B cell (primary cell): ENCODE measurements around the gene CELF2. TPM values are rescaled to one million over a fixed set of nuclear protein-coding genes. Genes with fewer than 3 reads are reported as not detected.

Experiments
- ATAC-seq: fragments of 200-7000 bp; cut with Tn5 transposase; one replicate; pipeline ENCODE4 v1.10.0; 2021; ENCODE audit warnings: low read depth, mild to moderate bottlenecking, moderate number of reproducible peaks, moderate library complexity
- CTCF ChIA-PET: fragments of 350-600 bp; sonication (Branson Sonifier 250); formaldehyde crosslinking; loops from one replicate; lab custom pipeline; 2021; ENCODE audit warnings: antibody characterized with exemption, inconsistent platforms; lab: Charles Lee
- POLR2A ChIA-PET: fragments of 350-600 bp; sonication (Branson Sonifier 250); formaldehyde crosslinking; loops from one replicate; lab custom pipeline; 2021; ENCODE audit warnings: antibody characterized with exemption; lab: Charles Lee
- DNase-seq: peaks from one replicate; pipeline ENCODE4 v3.0.0; 2013
- H2AFZ ChIP-seq: 2 replicates; pipeline ENCODE4 v1.6.1; 2012; ENCODE audit warnings: mild to moderate bottlenecking, low read depth, low read length; ENCODE audit not compliant: insufficient read depth, poor library complexity, severe bottlenecking
- H3K27ac ChIP-seq, 2 donors: 1 replicate in 1 of 2; 2 replicates in 1 of 2; pipeline ENCODE4 v1.5.1; 2012 to 2013; ENCODE audit warnings: low read length in 2 of 2, mild to moderate bottlenecking in 2 of 2, moderate library complexity in 1 of 2
- H3K27me3 ChIP-seq, 4 experiments: fragments of 200-600 bp in 1 of 4; sonication (generic) in 1 of 4; replicated peaks in 1 of 4; 1 replicate in 2 of 4; 2 replicates in 2 of 4; pipeline versions ENCODE4 v1.6.1 to v1.7.0; 2013 to 2016; ENCODE audit warnings: low read length in 3 of 4, mild to moderate bottlenecking in 2 of 4, mixed read lengths in 1 of 4, moderate library complexity in 1 of 4; ENCODE audit not compliant: insufficient read depth in 4 of 4, control insufficient read depth in 3 of 4; ENCODE audit errors: control extremely low read depth in 1 of 4
- H3K36me3 ChIP-seq, 2 experiments: replicated peaks in 1 of 2; 1 replicate in 1 of 2; 2 replicates in 1 of 2; pipeline versions ENCODE4 v1.6.1 to v1.7.1; 2013; ENCODE audit warnings: low read length in 1 of 2; ENCODE audit not compliant: insufficient read depth in 2 of 2, control insufficient read depth in 1 of 2; ENCODE audit errors: control extremely low read depth in 1 of 2, extremely low read depth in 1 of 2
- H3K4me1 ChIP-seq, 2 donors: fragments of 200-600 bp in 1 of 2; sonication (generic) in 1 of 2; 1 replicate in 1 of 2; 2 replicates in 1 of 2; pipeline versions ENCODE4 v1.5.1 to v1.6.1; 2013 to 2017; ENCODE audit warnings: low read length in 2 of 2; ENCODE audit not compliant: control insufficient read depth in 2 of 2, insufficient read depth in 2 of 2
- H3K4me2 ChIP-seq: replicated peaks from 2 replicates; pipeline ENCODE3; 2012; ENCODE audit warnings: mild to moderate bottlenecking, low read depth, low read length; ENCODE audit not compliant: poor library complexity, severe bottlenecking
- H3K4me3 ChIP-seq, 5 experiments: fragments of 200-600 bp in 1 of 5; sonication (generic) in 1 of 5; 1 replicate in 3 of 5; 2 replicates in 2 of 5; pipeline versions ENCODE4 v1.5.1 to v1.7.0; 2011 to 2016; ENCODE audit warnings: low read length in 4 of 5, mild to moderate bottlenecking in 4 of 5, low read depth in 2 of 5, control low read depth in 1 of 5, moderate library complexity in 1 of 5; ENCODE audit not compliant: insufficient read depth in 1 of 5; ENCODE audit errors: control extremely low read depth in 1 of 5, extremely low read depth in 1 of 5
- H3K79me2 ChIP-seq: fragments of 200-600 bp; sonication (generic); one replicate; pipeline ENCODE4 v1.6.0; 2016; ENCODE audit warnings: low read length; ENCODE audit not compliant: control insufficient read depth, insufficient read depth
- H3K9ac ChIP-seq: fragments of 200-600 bp; sonication (generic); 2 replicates; pipeline ENCODE4 v1.6.1; 2017; ENCODE audit warnings: mild to moderate bottlenecking, low read length, moderate library complexity
- H3K9me3 ChIP-seq, 3 donors: one replicate each; pipeline versions ENCODE4 v1.6.1 to v1.7.1; 2013; ENCODE audit warnings: low read length in 2 of 3; ENCODE audit not compliant: control insufficient read depth in 2 of 3, insufficient read depth in 1 of 3; ENCODE audit errors: control extremely low read depth in 1 of 3
- H4K20me1 ChIP-seq: 2 replicates; pipeline ENCODE4 v1.6.0; 2012; ENCODE audit warnings: mild to moderate bottlenecking, low read length; ENCODE audit not compliant: insufficient read depth, control insufficient read depth, poor library complexity, severe bottlenecking
- H3K27ac Mint-ChIP-seq: one replicate; pipeline ENCODE4 v1.8.0; 2021; ENCODE audit warnings: mixed read lengths
- H3K27me3 Mint-ChIP-seq: one replicate; pipeline ENCODE4 v1.8.0; 2021; ENCODE audit warnings: mixed read lengths
- H3K4me1 Mint-ChIP-seq: one replicate; pipeline ENCODE4 v1.8.0; 2021; ENCODE audit warnings: mixed read lengths
- H3K4me3 Mint-ChIP-seq: one replicate; pipeline ENCODE4 v1.8.0; 2021; ENCODE audit warnings: mixed read lengths
- H3K9me3 Mint-ChIP-seq: one replicate; pipeline ENCODE4 v1.8.0; 2022; ENCODE audit warnings: mixed read lengths; ENCODE audit not compliant: insufficient read depth
- EZH2 ChIP-seq: IDR thresholded peaks from 2 replicates; pipeline ENCODE4 v1.6.1; 2012; ENCODE audit warnings: borderline replicate concordance, low read depth, mild to moderate bottlenecking, moderate library complexity, low read length; ENCODE audit not compliant: insufficient read depth, poor library complexity, severe bottlenecking
- WGBS: methylation state at CpG from one replicate; pipeline ENCODE4 v1.1.5; 2013; ENCODE audit warnings: missing lambda C conversion rate; ENCODE audit not compliant: insufficient coverage; 5-methylcytosine and 5-hydroxymethylcytosine counted together
- intact Hi-C: fragments of 100-400 bp; cut with micrococcal nuclease; formaldehyde crosslinking; loops from one replicate; pipeline ENCODE4 v1.10.0; 2022
- polyA plus RNA-seq: library from polyadenylated mRNA; depleted of rRNA; stranded (reverse); fragments of >200 nt; gene quantifications from 2 replicates; pipeline ENCODE4 v1.2.3, GENCODE V29; 2012
- total RNA-seq, 2 donors: library from RNA; stranded (reverse); fragments of 120-200 nt in 1 of 2; gene quantifications; 1 replicate in 1 of 2; 2 replicates in 1 of 2; pipeline versions ENCODE4 v1.2.3 to v1.2.4, GENCODE V29; 2013 to 2022
- TF ChIP-seq, protein P1 (sequence below): fragments of 200-600 bp; IDR thresholded peaks from one replicate; pipeline ENCODE4 v1.8.0; 2022; ENCODE audit warnings: antibody characterized with exemption, mild to moderate bottlenecking

The CELF2 gene
- total and polyA plus RNA-seq, 2 donors (not counting 1 experiment from before 2014, with no cell fraction given): 59.5 to 112 TPM

DNA sequence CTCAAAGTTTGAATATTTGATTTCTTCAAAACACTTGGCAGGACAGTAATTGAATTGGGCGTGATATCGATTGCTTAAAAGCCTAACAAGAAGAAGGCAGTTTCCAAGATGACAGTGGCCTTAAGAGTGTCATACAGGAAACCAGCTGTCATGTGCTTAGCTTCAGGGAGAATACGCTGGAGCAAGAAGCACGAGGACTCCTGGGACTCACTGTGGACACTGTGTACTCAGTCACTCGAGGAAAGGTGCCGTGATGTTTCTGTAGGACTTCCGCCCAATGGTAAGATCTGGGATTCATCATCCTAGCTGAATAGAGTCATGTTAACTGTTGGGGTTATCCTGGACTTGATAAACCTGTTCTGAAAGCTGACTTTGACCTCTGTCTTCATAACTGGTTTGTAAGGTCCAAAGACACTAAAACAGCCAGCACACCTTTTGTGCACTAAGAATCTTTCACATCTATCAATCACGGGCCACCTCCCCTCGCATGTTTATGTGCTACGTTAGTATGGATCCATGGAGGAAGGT, 113.5 kb downstream of the CELF2 start:
- no peaks in the 10 kb centered on the region for H4K20me1 ChIP-seq
- H2AFZ ChIP-seq: no peak overlapping the region
- DNase-seq (no peak), ATAC-seq (no peak)
- no peak overlapping the region for H3K4me3 Mint-ChIP-seq
- H3K9me3 ChIP-seq: no peaks in the 10 kb centered on the region
- no peaks in the 10 kb centered on the region for H3K79me2 ChIP-seq
- H3K4me1 Mint-ChIP-seq: no peaks in the 10 kb centered on the region
- no peaks in the 10 kb centered on the region for H3K36me3 ChIP-seq
- ChIA-PET POLR2A (no interaction called here), CTCF (interaction anchor here (0.5 kb wide), 1 partner anchor 30 kb away, joined by 3 read pairs; no protein-coding TSS in a partner anchor)
- no peaks in the 10 kb centered on the region for H3K9me3 Mint-ChIP-seq
- no peak overlapping the region for H3K27ac Mint-ChIP-seq
- TF ChIP-seq, protein P1, sequence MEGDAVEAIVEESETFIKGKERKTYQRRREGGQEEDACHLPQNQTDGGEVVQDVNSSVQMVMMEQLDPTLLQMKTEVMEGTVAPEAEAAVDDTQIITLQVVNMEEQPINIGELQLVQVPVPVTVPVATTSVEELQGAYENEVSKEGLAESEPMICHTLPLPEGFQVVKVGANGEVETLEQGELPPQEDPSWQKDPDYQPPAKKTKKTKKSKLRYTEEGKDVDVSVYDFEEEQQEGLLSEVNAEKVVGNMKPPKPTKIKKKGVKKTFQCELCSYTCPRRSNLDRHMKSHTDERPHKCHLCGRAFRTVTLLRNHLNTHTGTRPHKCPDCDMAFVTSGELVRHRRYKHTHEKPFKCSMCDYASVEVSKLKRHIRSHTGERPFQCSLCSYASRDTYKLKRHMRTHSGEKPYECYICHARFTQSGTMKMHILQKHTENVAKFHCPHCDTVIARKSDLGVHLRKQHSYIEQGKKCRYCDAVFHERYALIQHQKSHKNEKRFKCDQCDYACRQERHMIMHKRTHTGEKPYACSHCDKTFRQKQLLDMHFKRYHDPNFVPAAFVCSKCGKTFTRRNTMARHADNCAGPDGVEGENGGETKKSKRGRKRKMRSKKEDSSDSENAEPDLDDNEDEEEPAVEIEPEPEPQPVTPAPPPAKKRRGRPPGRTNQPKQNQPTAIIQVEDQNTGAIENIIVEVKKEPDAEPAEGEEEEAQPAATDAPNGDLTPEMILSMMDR: no peak
- TF ChIP-seq EZH2: no peak
- no peak overlapping the region for H3K9ac ChIP-seq
- no peak overlapping the region for H3K27ac ChIP-seq
- H3K4me2 ChIP-seq: no peak overlapping the region
- H3K27me3 ChIP-seq: no peaks in the 10 kb centered on the region
- no peak overlapping the region for H3K4me3 ChIP-seq
- no peaks in the 10 kb centered on the region for H3K4me1 ChIP-seq
- intact Hi-C loops: no loop called here
- H3K27me3 Mint-ChIP-seq: peaks cover 2% of the 10 kb centered on the region
- 86% methylated on average over 6 of the region's 10 CpGs for WGBS

DNA sequence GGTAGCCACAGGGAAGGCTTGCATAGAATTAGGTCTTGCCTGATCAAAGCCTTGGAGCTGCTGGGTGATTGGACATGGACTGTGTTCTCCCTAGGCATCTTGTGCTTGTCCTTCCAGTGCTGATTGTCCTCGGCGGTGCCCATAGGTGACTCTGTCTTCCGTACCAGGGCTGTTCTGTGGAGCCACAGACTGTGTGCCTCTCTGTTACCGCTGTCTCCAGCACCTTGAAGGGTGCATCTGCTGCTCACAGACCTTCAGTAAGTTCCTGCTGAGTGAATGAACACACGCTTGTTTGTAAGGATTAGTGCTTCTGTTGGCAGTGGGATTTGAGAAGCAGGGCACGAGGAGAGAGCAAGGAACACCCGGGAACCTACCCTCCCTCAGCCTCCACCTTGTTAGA, 116.7 kb downstream of the CELF2 start:
- H3K27ac ChIP-seq: no peak overlapping the region
- ChIA-PET CTCF (no interaction called here), POLR2A (no interaction called here)
- Mint-ChIP-seq H3K27me3 (peaks cover 2% of the 10 kb centered on the region), H3K9me3 (no peaks in the 10 kb centered on the region), H3K4me1 (no peaks in the 10 kb centered on the region), H3K27ac (no peak overlapping the region), H3K4me3 (no peak overlapping the region)
- H3K9ac ChIP-seq: no peak overlapping the region
- H3K36me3 ChIP-seq: no peaks in the 10 kb centered on the region
- intact Hi-C loops: no loop called here
- H3K9me3 ChIP-seq: no peaks in the 10 kb centered on the region
- H3K27me3 ChIP-seq: no peaks in the 10 kb centered on the region
- H3K4me3 ChIP-seq: no peak overlapping the region
- no peaks in the 10 kb centered on the region for H4K20me1 ChIP-seq
- no peak for TF ChIP-seq EZH2
- TF ChIP-seq, protein P1: no peak
- H3K4me1 ChIP-seq: no peaks in the 10 kb centered on the region
- ATAC-seq (no peak), DNase-seq (no peak)
- 95% methylated on average over 4 of the region's 7 CpGs for WGBS
- H2AFZ ChIP-seq: no peak overlapping the region
- no peaks in the 10 kb centered on the region for H3K79me2 ChIP-seq
- no peak overlapping the region for H3K4me2 ChIP-seq
